Limb (tissue), 2 donors: ENCODE results near the gene RASSF5.
A peak's percentile ranks its signal among the peaks of the same experiment; 100 is the strongest.
"Not testable (repeated sequence)": the region's sequence is repeated elsewhere in the genome, so short reads cannot be mapped to it uniquely, and the experiment has no call there.

Experiments
- DNase-seq, 2 donors: peaks; one replicate each; pipeline ENCODE4 v3.0.0-alpha.2; 2016; ENCODE audit errors: extremely low spot score in 2 of 2

The RASSF5 gene

GRCh38 chr1:206476058-206476457 lies 31.3 kb upstream of the RASSF5 start:
- no peak for DNase-seq

DNA sequence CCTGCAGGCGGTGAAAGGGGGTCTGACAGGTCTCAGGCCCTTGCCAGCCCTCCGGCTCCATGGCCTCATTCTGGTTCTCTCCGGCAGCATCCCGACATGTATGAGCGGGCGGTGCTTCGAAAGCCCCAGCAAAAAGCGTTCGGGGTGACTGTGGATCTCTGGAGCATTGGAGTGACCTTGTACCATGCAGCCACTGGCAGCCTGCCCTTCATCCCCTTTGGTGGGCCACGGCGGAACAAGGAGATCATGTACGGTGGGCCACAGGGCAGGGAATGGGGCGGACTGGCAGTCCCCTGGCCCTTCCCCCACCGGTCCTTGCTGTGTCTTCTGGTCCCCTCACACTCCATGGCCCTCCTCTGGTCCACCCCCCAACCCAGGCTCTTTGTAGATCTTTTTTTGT lies 30.7 kb upstream of the RASSF5 start:
- DNase-seq = no peak

DNA sequence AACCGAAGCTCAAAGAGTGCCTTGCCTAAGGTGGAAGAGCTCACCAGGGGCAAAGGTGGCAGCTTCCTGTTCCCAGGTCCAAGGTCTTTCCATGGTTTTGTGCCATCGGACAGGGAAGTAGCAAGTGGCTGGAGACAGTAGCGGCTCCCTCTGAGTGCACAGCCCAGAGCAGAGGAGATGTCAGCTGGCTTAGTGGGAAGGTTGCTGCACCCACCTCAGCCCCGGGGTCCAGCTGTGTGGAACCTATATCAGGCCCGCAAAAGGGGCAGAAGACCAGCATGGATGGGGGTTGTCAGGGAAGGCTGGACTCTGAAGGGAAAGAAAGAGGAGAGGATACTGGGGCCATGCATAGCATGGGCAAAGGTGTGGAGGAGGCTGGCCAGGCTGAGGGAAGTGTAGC lies 30.2 kb upstream of the RASSF5 start:
- no peak for DNase-seq

- no peak for DNase-seq
Observed at GRCh38 chr1:206477581-206478380, 29.6 kb upstream of the RASSF5 start.

DNA sequence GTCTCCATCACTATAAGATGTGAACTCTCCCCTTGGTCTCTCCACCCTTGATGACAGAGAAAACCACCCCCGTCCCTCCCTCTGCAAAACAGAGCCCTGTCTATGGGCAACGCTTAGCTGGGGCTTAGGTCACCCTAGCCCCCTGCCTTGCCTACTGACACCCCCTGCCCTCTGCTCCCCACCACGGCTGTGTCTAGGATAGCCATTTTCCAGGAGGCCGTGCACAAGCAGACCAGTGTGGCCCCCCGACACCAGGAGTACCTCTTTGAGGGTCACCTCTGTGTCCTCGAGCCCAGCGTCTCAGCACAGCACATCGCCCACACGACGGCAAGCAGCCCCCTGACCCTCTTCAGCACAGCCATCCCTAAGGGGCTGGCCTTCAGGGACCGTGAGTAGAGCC lies 28.6 kb upstream of the RASSF5 start:
- DNase-seq = no peak

DNA sequence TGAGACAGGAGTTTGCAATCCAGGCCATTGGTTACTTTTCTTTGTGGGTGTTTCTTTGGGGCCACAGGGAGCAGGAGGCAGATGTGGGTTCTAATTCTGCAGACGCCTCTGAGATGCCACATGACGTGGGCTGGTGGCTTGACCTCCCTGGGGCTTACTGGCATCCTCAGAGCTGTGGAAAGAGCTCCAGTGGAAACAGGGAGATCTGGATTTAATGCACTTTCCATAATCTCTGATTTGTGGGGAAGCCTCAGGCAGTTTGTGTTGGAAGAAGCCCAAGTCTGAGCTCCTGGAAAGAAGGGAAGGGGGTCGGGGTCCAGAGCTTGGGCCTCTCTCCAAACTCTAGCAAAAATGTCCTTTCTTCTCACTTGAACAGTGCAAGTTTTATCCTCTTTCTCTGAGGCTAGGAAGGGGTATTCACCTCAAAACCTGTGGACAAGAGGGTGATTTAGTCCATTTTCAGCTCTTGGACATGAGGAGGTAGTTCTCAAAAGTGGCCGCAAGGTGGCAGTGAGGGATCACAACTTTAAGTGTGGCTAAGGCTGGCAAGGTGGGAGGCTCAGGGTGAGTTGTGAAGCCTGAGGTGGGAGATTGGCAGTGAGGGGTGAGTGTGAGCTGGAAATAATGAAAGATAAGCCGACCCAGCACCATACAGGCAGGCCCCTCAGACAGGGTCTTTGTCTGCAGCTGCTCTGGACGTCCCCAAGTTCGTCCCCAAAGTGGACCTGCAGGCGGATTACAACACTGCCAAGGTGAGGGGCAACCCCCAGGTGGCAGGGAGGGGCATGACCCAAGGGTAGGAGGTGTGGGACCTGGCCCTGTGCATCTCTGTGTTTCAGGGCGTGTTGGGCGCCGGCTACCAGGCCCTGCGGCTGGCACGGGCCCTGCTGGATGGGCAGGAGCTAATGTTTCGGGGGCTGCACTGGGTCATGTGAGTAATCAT lies 27.9 kb upstream of the RASSF5 start:
- peak; percentile 80 to 84 for DNase-seq

GRCh38 chr1:206480211-206480610 lies 27.1 kb upstream of the RASSF5 start:
- DNase-seq = no peak

DNA sequence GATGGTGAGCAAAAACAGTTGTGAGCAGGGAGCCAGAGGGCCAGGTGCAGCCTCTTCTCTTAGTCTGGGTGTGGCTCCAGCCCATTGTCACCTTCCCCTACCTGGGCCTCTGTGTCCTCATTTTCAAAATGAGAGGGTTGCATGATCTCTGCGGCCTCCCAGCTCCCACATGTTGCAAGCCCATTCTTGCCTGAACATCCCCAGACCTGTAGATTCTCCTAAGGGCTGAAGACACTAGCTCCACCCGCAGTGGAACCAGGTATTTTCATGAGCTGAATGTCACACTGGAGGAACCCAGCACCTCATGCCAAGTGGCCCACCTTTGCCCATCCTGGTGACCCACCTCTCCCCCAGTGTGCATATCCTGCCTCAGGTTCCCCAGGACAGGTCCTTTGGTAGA lies 24.7 kb upstream of the RASSF5 start:
- no peak for DNase-seq

GRCh38 chr1:206483864-206484263 lies 23.5 kb upstream of the RASSF5 start:
- DNase-seq = not testable (repeated sequence)

GRCh38 chr1:206484901-206485300 lies 22.4 kb upstream of the RASSF5 start:
- DNase-seq = no peak

DNA sequence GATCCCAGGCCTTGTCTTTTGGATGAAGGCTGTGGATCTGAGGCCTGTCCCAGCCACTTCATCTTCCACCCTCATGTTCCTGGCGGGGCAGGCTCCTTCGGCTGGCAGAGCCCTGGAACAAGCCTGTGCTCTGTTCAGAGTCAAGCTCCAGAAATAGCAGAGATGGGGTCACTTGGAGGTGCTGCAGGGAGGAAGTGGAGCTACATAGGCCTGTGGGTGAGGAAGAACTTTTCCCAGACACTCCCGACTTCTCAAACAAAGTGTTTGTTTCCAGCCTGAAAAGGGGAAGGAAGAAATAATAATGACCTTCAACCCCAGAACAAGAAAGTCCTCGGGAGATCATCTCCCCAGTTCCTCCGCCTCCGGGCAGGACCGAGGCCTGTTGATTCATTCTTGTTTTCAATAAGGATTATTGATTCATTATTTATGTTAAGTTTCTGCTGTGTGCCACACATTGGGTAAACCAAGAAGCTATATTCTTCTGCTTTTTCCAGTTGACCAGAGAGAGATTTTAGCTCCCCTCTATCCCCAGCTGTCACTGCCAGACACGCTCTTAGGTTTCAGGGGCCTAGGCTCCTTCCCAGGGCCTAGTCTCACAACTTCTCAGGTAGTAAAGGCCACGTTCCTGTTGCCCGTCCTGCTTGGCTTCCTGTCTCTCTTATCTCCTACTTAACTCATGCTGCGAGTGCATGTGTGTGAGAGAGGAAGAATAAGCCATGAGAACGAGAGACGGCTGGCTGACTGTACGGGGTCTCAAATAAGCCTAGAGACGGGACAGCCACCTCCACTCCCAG lies 20.1 kb upstream of the RASSF5 start:
- DNase-seq = no peak

- no peak for DNase-seq
Observed at GRCh38 chr1:206487970-206488369, 19.4 kb upstream of the RASSF5 start.

- no peak for DNase-seq
Observed at GRCh38 chr1:206488466-206488865, 18.9 kb upstream of the RASSF5 start.

GRCh38 chr1:206489980-206490770 lies 17.2 kb upstream of the RASSF5 start:
- peak in 1 of 2 donors; percentile 88 for DNase-seq

- no peak for DNase-seq
Observed at GRCh38 chr1:206490771-206491405, 16.4 kb upstream of the RASSF5 start.

DNA sequence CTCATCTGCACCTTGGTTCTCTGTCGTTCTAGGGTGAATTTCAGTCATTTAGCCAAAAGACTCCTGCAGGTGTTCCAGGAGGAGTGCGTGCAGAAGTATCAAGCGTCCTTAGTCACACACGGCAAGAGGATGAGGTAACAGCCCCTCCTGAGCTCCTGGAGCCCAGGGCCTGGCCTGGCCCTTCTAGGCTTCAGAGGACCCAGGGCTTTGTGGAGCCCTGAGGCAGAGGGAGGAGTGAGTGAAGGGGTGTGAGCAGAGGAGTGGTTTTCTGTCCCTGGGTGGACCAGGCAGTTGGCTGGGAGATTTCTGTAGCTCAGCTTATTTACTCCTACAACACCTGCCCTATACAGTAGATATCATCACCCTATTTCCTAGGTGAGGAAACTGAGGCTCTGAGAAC lies 15.7 kb upstream of the RASSF5 start:
- no peak for DNase-seq

GRCh38 chr1:206492589-206492988 lies 14.7 kb upstream of the RASSF5 start:
- DNase-seq = no peak

GRCh38 chr1:206493279-206493678 lies 14.1 kb upstream of the RASSF5 start:
- no peak for DNase-seq

GRCh38 chr1:206495011-206495461 lies 12.3 kb upstream of the RASSF5 start:
- DNase-seq = no peak

DNA sequence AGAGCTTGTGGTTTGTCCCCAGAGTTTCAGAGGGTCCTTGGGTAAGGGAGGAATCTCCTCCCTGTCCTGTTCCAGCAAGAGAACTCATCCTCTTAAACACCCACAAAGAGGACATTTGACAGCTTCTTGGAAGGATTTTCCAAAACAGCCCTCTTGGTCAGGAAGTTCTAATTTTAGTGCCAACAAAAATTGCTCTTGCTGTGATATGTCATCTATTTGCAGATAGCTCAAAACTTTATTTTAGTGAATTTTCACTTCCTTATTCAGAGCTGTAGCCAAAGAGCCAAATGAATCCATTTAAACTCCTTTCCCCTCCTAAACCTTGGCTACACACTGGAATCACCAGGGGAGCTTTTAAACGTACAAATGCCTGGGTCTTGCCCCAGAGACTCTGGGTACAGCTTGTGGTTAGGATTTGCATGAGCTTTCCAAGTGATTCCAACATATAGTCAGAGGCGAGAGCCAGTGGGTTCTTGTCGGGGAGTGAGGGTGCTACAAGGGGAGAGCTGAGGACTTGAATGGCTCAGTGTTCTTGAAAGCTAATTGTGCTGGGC lies 11.8 kb upstream of the RASSF5 start:
- DNase-seq = no peak
